GM23338 (cell line): ENCODE results near the gene TOGARAM1. TPM values are rescaled to one million over a fixed set of nuclear protein-coding genes. Genes with fewer than 3 reads are reported as not detected.

Experiments
- ATAC-seq: fragments of 200-7000 bp; cut with Tn5 transposase; 3 replicates; pipeline ENCODE4 v1.9.1; 2020
- DNase-seq: peaks from one replicate; pipeline ENCODE4 v3.0.0-alpha.2; 2015; ENCODE audit warnings: low spot score
- H2AFZ ChIP-seq: fragments of 200-600 bp; sonication (generic); 2 replicates; pipeline ENCODE4 v1.8.0; 2016; ENCODE audit warnings: antibody characterized with exemption, mild to moderate bottlenecking, moderate library complexity
- H3F3A ChIP-seq: fragments of 200-600 bp; sonication (generic); replicated peaks from 2 replicates; pipeline ENCODE4 v1.8.0; 2017; ENCODE audit warnings: antibody characterized with exemption, mixed run types, low read depth
- H3K27ac ChIP-seq: fragments of 200-600 bp; sonication (generic); 2 replicates; pipeline ENCODE4 v1.6.1; 2016; ENCODE audit warnings: low read depth
- H3K27me3 ChIP-seq: fragments of 200-600 bp; sonication (generic); 2 replicates; pipeline ENCODE4 v1.8.0; 2016; ENCODE audit warnings: mild to moderate bottlenecking, mixed run types, moderate library complexity; ENCODE audit not compliant: insufficient read depth
- H3K36me3 ChIP-seq: fragments of 200-600 bp; sonication (generic); 2 replicates; pipeline ENCODE4 v1.8.0; 2016; ENCODE audit warnings: mild to moderate bottlenecking; ENCODE audit not compliant: insufficient read depth
- H3K4me1 ChIP-seq: fragments of 200-600 bp; sonication (generic); 2 replicates; pipeline ENCODE4 v1.8.0; 2016; ENCODE audit warnings: mild to moderate bottlenecking, moderate library complexity; ENCODE audit not compliant: insufficient read depth
- H3K4me2 ChIP-seq: fragments of 200-600 bp; sonication (generic); 2 replicates; pipeline ENCODE4 v1.7.1; 2017; ENCODE audit warnings: mixed run types
- H3K4me3 ChIP-seq: fragments of 200-600 bp; sonication (generic); 2 replicates; pipeline ENCODE4 v1.6.1; 2016; ENCODE audit warnings: mixed run types
- H3K79me2 ChIP-seq: fragments of 200-600 bp; sonication (generic); replicated peaks from 2 replicates; pipeline ENCODE4 v1.8.0; 2017; ENCODE audit warnings: mild to moderate bottlenecking; ENCODE audit not compliant: insufficient read depth
- H3K9me2 ChIP-seq: fragments of 200-600 bp; sonication (generic); 2 replicates; pipeline ENCODE4 v1.8.0; 2017; ENCODE audit not compliant: insufficient read depth
- H4K20me1 ChIP-seq: fragments of 200-600 bp; sonication (generic); replicated peaks from 2 replicates; pipeline ENCODE4 v1.8.0; 2017; ENCODE audit warnings: mild to moderate bottlenecking; ENCODE audit not compliant: insufficient read depth
- H3K27ac Mint-ChIP-seq: 2 replicates; pipeline ENCODE4 v1.8.0; 2020; ENCODE audit warnings: inconsistent platforms, mild to moderate bottlenecking, moderate library complexity, mixed read lengths
- H3K27me3 Mint-ChIP-seq: 3 replicates; pipeline ENCODE4 v1.8.0; 2022; ENCODE audit warnings: low read depth, mild to moderate bottlenecking, moderate library complexity, mixed read lengths, inconsistent platforms; ENCODE audit not compliant: insufficient read depth, poor library complexity
- H3K36me3 Mint-ChIP-seq: 3 replicates; pipeline ENCODE4 v1.8.0; 2021; ENCODE audit warnings: low read depth, mild to moderate bottlenecking, inconsistent platforms, moderate library complexity, mixed read lengths
- H3K4me1 Mint-ChIP-seq: 3 replicates; pipeline ENCODE4 v1.8.0; 2020; ENCODE audit warnings: mild to moderate bottlenecking, inconsistent platforms, mixed read lengths
- H3K4me3 Mint-ChIP-seq: 3 replicates; pipeline ENCODE4 v1.8.0; 2021; ENCODE audit warnings: moderate library complexity, mild to moderate bottlenecking, inconsistent platforms, mixed read lengths
- H3K9me3 Mint-ChIP-seq: 3 replicates; pipeline ENCODE4 v1.8.0; 2020; ENCODE audit warnings: moderate library complexity, mild to moderate bottlenecking, inconsistent platforms, mixed read lengths
- CREB1 ChIP-seq: fragments of 250-450 bp; sonication (Bioruptor Pico); IDR thresholded peaks from 2 replicates; pipeline ENCODE4 v1.5.0; 2020; ENCODE audit warnings: low read depth, mild to moderate bottlenecking, moderate library complexity
- ETS1 ChIP-seq: IDR thresholded peaks from 2 replicates; pipeline ENCODE4 v1.6.1; 2016; ENCODE audit warnings: antibody characterized with exemption
- NANOG ChIP-seq: IDR thresholded peaks from 2 replicates; pipeline ENCODE4 v1.6.1; 2016; ENCODE audit warnings: antibody characterized with exemption, borderline replicate concordance
- REST ChIP-seq: IDR thresholded peaks from one replicate; pipeline ENCODE4 v1.6.1; 2018; ENCODE audit warnings: antibody characterized with exemption; ENCODE audit not compliant: unreplicated experiment
- STAT1 ChIP-seq: IDR thresholded peaks from one replicate; pipeline ENCODE4 v1.6.1; 2016; ENCODE audit warnings: antibody characterized with exemption; ENCODE audit not compliant: unreplicated experiment
- polyA plus RNA-seq: library from polyadenylated mRNA; unstranded; fragments of >200 nt; fragmentation: Nextera tagmentation; extraction: Ambion mirVana; gene quantifications from 2 replicates; pipeline ENCODE4 v1.2.1, GENCODE V29; 2016
- total RNA-seq: library from RNA; depleted of rRNA; stranded (reverse); fragments of >200 nt; shearing (Covaris generic); gene quantifications from 2 replicates; pipeline ENCODE4 v1.2.3, GENCODE V29; 2014

The TOGARAM1 gene
- total and polyA plus RNA-seq, 2 experiments from 2014 or later = 9.6 to 9.8 TPM

DNA sequence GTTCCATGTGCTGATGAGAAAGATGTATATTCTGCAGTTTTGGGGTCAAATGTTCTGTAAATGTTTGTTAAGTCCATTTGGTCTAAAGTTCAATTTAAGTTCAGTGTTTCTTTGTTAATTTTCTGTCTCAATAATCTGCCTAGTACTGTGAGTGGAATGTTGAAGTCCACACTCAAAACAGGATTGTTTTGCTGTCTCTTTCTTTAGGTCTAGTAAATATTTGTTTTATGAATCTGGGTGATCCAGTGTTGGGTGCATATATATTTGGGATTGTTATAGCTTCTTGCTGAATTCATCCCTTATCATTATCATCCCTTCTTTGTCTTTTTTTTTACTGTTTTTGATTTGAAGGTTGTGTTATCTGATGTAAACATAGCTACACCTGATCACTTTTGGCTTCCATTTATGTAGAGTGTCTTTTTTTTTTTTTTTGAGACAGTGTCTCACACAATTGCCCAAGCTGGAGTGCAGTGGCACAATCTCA is 95.9 kb downstream of the TOGARAM1 start (continued):
- no peak for TF ChIP-seq REST

GRCh38 chr14:45060551-45060950 is 98.6 kb downstream of the TOGARAM1 start:
- Histone ChIP-seq H3K27ac (no peak overlapping the region), H2AFZ (no peak overlapping the region), H3F3A (no peaks in the 10 kb centered on the region), H3K4me2 (no peak overlapping the region), H3K36me3 (no peaks in the 10 kb centered on the region), H4K20me1 (no peaks in the 10 kb centered on the region), H3K79me2 (no peaks in the 10 kb centered on the region), H3K9me2 (no peaks in the 10 kb centered on the region), H3K27me3 (no peaks in the 10 kb centered on the region), H3K4me3 (no peak overlapping the region), H3K4me1 (no peaks in the 10 kb centered on the region; the same call in 1 of the 2 replicates)
- Mint-ChIP-seq H3K4me1 (no peaks in the 10 kb centered on the region), H3K9me3 (peaks cover 3% of the 10 kb centered on the region; the same call in 1 of the 3 replicates), H3K36me3 (no peaks in the 10 kb centered on the region), H3K27me3 (peaks cover 2% of the 10 kb centered on the region), H3K27ac (no peak overlapping the region), H3K4me3 (no peak overlapping the region)
- DNase-seq (no peak), ATAC-seq (no peak)
- TF ChIP-seq ETS1 = no peak
- no peak for TF ChIP-seq NANOG

DNA sequence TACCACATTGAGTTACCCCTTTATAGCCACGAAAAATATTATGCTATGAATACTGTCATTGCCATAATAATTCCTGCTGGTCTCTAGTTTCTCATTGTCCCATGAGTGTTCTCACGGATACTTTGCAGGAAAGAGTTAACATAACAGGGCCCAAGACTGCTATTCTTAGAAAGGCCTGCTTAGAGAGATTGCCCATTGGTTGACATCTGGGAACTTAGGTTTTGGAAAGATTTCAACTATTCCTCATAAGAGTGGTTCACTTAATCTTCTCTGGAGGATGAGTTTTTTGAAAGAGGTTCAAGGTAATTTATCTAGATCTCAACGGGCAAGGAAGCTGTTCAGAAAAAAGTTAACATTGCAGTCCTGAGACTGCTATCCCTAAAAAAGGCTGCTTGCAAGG is 103.5 kb downstream of the TOGARAM1 start:
- Histone ChIP-seq H3K4me3 (no peak overlapping the region), H3K4me2 (no peak overlapping the region), H3K36me3 (no peaks in the 10 kb centered on the region), H3F3A (no peaks in the 10 kb centered on the region), H3K4me1 (no peaks in the 10 kb centered on the region; the same call in 1 of the 2 replicates), H4K20me1 (no peaks in the 10 kb centered on the region; the same call in 1 of the 2 replicates), H3K27me3 (no peaks in the 10 kb centered on the region), H3K27ac (peak overlapping the region; percentile 20), H3K9me2 (no peaks in the 10 kb centered on the region), H3K79me2 (no peaks in the 10 kb centered on the region), H2AFZ (no peak overlapping the region)
- Mint-ChIP-seq H3K4me1 (no peaks in the 10 kb centered on the region), H3K27ac (no peak overlapping the region), H3K36me3 (peaks cover 5% of the 10 kb centered on the region; the same call in 1 of the 3 replicates), H3K9me3 (peaks cover 3% of the 10 kb centered on the region; the same call in 1 of the 3 replicates), H3K27me3 (peaks cover 2% of the 10 kb centered on the region), H3K4me3 (no peak overlapping the region)
- no peak for DNase-seq
- TF ChIP-seq CREB1 (no peak), ETS1 (no peak), REST (no peak), STAT1 (no peak)
- ATAC-seq = no peak
